Stimulated activated CD4-positive, alpha-beta T cell treated with anti-CD3 and anti-CD28 coated beads, Interleukin-4, amount 100 ng/mL, for 1 hour (primary cell): ENCODE results near the gene NUDT21.
A peak's percentile ranks its signal among the peaks of the same experiment; 100 is the strongest.
"Not testable (repeated sequence)": the region's sequence is repeated elsewhere in the genome, so short reads cannot be mapped to it uniquely, and the experiment has no call there.

Experiments
- DNase-seq: peaks from one replicate; pipeline ENCODE4 v3.0.0-alpha.2; 2020

Gene NUDT21

DNA sequence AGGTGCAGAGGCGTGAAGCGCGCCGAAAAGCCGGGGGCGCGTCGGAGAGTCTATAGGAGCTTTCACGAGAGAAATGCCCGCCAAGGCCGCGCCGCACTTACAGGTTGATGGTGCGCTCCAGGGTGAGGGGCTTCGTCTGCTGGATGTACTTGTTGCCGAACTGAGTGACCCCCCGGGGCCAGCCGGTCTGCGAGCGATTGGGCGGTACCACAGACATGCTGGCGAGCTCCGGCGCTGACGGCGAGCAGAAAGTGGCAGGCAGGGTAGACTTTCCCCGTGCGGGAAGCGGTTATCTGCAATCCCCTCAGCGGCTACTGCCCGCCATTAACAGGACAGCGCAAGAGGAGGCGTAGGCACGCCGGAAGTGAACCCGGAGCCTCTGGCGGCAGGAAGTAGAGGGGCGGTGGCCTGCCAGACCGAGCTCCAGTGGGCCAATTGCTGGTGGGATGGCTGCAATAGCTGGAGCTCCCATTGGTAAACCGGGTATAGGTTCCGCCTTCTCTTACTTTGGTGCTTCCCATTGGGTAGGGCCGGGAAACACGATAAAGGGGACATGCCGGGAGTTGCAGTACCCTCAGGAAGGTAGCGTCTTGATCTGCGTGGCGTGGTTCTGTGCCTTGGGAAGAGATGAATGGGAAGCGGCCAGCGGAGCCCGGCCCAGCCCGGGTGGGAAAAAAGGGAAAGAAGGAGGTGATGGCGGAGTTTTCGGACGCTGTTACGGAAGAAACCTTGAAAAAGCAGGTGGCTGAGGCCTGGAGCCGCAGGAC, at the start of gene NUDT21, which contains the start of gene OGFOD1:
Gene NUDT21, minus strand, starts transcription at position 347 of the 767 bp plus-strand sequence. Its CDS starts 130 bp downstream, at position 217.
Gene OGFOD1, plus strand, starts transcription at position 569 of the 767 bp plus-strand sequence. Its CDS starts 59 bp downstream, at position 628.
- peak; percentile 86 for DNase-seq

DNA sequence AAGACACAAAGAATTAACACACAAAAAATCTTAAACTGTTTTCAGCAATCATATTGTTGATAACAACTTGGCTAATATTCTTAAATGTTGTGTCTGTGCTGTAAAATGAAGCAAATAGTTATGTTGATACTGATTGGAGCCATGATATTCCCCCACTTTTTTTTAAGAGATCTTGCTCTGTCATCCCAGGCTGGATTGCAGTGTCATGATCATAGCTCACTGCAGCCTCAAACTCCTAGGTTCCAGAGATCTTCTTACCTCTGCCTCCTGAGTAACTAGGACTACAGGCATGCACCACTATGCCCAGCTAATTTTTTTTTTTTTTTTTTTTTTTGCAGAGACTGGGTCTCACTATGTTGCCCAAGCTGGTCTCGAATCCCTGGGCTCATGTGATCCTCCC, 42.7 kb upstream of the NUDT21 start:
- DNase-seq: no peak

DNA sequence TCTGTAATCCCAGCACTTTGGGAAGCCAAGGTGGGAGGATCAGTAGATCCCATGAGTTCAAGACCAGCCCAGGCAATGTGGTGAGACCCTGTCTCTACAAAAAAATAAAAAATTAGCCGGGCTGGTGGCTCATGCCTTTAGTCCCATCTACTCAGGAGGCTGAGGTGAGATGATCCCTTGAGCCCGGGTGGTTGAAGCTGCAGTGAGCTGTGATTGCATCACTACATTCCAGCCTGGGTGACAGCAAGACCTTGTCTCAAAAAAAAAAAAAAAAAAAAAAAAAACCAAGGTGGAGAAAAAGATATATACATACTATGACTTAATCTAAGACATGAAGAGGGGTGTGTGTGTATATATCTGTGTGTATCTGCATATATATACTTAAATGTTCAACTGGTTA, 42.0 kb upstream of the NUDT21 start:
- DNase-seq: no peak

DNA sequence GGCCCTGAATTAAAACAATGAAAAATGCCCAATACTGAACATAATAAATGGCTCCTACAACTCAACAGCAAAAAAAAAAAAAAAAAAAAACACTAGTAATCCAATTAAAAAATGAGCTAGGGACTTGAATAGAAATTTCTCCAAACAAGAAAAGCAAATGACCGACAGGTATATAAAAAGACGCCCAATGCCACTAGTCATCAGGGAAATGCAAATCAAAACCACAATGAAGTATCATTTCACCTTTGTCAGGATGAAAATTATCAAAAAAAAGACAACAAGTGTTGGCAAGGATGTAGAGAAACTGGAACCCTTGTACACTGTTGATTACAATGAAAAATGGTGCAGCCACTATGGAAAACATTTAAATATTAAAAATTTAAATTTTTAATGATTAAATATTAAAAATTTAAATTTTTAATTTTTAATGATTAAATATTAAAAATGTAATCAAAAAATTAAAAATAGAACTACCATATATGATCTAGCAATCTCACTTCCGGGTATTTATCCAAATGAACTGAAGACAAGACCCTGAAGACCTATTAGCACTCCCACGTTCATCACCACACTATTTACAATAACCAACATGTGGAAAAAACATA, 40.6 kb upstream of the NUDT21 start:
- DNase-seq: no peak

DNA sequence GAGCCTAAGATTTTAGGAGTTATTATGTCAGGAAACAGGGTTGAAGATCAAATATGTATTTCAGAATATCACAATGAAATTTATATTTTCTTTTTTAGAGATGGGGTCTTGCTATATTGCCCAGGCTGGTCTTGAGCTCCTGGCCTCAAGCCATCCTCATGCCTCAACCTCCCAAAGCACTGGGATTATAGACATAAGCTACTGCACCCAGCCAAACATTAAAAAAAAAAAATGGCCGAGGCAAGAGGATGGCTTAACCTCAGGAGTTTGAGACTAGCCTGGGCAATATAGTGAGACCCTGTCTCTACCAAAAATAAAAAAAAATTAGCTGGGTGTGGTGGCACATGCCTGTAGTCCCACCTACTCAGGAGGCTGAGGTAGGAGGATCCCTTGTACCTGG, 37.7 kb upstream of the NUDT21 start:
- DNase-seq: not testable (repeated sequence)

DNA sequence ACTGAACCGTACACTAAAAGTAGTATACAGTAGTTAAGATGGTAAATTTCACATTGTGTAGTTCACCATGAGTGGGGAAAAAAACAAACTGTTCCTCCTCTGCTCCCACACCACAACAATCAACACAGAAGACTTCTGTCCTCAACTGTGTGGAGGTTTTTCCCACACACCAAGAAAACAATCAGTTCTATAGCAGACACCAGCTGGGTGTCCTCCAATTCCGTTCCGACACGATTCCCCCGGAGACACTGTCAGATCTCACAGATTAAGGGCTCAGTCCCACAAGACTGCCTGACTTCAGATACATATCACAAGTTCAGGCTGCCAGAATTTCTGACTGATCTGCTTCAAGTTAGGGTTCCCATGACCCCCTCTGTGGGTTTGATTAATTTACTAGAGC, 36.9 kb upstream of the NUDT21 start:
- no peak for DNase-seq

DNA sequence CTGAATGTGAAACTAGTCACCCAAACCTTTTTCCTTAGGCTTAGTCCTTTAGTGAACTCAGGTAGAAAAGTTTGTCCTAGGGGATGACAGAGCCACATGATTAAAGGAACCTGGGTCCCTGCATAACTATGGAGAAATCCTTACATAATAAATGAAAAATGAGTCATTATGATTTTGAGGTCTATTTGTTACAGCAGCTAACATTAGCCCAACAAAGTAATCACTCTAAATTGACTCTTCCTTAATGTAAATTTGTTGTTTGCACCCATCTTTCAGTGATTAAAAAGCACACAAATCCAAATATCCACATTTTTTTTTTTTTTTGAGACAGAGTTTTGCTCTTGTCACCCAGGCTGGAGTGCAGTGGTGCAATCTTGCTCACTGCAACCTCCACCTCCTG, 32.3 kb upstream of the NUDT21 start:
- DNase-seq: no peak

DNA sequence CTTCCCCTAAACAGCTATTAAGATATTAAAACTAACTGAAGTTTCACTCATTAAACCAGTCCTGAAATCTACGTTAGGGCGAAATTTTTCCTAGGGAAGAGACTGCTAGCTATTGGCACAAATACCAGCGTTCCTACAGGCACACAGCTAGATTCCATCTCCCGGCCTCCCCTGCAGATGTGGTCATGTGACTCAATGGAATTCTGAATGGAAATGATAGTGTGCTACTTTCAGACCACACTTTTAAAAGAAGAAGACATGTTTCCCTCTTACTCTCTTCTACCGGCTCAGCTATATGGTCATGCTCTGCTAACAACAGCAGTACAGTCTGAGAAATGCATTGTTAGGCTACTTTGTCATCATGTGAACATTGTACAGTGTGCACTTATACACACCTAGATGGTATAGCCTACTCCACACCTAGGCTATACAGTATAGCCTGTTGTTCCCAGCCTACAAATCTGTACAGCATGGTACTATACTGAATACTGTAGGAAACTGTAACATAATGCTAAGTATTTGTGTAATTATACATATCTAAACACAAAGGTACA, 31.6 kb upstream of the NUDT21 start:
- no peak for DNase-seq

DNA sequence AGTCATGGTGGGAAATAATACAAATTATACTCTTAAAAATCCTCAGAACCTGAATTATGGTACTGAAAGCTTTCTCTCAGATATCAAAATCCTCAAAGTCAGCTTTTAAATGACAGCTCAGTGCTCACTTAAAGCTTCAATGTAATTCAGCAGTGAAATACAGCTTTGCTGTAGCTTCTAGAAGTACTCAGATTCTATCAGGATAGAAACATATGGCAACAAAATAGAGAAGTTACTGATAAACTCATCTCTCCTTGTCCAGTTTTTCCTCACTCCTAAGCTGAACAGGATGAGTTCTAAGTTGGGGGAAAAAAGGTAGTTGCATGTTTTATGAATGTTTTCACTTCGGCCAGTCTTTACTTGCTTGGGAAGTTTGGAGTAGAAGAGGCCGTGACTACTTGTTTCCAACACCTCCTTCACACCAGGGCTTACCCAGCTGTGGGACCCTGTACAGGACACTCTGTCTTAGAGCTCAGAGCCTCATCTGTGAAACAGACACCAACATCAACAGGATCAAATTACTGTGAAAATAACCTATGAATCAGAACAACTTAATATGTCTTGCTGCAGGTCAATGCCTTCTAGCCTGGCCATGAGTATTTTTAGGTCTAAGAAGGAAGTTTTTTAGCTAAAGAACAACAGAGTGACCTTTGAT, 30.5 kb upstream of the NUDT21 start:
- DNase-seq: no peak

DNA sequence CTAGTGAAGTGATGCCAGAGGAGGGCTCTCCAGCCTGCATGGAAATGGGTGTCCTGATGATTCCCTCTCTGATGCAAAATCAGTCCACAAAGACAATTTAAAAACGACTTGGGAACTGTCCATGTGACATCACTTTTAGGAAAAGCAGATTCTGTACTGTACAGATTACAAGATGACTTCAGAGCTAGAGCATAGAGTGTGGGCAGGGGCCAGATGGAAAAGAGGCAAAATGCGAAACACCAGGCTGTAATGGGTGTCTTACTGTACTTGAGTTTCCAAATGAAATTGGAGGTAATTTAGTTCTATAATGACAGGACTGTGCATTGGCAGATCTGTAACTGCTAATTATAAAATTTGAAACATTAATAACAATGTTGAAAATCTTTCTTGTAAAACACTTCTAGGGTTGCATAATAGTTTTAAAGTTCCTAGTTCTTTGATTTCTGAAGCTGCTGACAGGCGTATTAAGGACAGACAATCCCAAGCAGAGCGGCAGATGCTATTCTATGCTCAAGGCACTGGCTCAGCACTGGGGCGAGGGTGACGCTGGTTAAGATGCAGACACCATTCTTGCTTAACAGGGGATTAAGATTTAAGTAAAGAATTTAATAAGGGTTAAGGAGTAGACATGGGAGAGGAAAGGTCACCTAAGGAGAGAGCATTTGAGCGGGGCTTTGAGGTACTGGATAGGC, 29.8 kb upstream of the NUDT21 start:
- DNase-seq: no peak

DNA sequence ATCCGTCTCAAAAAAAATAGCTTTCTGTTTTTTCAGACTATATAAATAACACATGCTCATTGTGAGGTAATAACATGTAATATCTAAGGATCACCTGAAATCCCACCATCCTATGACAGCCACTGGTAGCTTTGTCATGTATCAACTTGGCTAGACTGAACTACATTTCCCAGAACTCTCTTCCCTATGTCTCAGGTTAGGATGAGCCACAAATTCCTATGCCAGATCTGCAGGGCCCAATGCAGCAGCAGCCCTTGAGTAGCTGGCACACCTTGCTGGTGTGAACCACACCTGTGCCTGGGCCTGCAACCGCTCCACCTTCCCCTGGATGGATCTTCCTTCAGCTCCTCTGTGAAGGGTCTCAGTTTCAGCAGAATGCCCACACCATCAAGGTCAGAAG, 28.3 kb upstream of the NUDT21 start:
- no peak for DNase-seq

DNA sequence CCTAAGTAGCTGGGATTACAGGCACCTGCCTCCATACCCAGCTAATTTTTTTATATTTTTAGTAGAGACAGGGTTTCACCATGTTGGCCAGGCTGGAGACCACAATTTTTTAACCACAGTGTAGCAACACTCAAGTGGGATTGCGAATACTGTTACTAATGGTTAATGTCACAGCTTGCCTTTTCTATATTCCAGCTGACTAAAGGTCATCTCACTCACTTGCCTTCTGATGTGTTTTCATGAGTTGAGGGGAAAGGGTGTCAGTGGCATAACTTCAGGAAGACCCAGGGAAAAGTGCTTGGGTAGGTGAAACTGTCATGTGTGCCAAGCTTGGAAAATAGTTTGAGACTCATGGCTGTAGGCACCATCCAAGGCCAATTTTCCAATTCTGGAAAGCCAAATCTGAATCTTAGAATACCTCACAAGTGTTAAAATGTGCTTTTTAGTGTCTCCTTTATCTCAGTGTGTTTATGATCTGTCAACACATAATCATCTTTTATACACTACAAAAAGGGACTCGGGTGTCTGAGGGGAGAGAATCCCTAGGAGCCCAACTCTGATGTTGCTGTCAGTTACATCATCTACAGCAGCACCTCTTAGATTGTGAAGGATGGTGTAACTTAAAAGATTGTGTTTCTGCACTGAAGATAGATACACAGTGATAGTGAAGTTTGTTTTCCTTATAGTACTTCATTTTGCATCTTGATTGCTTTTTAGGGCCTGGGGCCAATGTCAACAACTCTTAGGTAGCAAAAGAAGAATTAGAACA, 27.3 kb upstream of the NUDT21 start:
- DNase-seq: no peak

DNA sequence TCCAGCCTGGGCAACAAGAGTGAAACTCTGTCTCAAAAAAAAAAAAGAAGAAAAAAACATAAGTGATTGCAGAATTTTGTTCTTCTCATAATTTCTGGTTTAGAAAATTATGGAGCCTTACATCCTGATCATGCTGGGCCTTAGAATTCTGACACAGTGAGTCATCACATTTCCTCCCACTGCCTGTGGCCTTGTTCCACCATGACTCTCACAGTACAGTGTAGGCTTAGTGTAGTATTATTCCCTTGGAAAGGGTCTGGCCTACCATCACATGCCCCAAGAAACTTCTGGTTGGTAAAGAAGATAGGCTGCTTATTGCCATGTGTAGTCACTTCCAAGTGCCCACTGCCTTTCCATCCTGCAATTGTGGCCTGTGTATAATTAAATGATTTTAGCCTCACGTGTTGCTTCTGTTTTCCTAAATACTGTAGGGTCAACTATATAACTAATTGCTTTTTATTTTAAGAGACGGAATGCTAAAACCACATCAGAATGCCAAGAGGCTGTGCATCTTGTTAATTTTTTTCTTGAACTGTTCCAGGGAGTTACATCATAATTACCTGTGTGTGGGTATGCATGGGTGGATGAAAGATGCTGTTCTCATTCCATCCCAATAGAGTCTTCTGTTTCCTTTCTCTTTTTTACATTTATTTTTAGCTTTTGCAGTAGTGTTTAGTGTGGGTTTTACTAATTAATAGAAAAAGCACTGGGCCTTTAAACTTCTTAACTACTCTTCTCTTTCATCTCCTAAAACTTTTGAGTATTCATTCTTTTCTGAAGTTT, 26.2 kb upstream of the NUDT21 start:
- DNase-seq: no peak

DNA sequence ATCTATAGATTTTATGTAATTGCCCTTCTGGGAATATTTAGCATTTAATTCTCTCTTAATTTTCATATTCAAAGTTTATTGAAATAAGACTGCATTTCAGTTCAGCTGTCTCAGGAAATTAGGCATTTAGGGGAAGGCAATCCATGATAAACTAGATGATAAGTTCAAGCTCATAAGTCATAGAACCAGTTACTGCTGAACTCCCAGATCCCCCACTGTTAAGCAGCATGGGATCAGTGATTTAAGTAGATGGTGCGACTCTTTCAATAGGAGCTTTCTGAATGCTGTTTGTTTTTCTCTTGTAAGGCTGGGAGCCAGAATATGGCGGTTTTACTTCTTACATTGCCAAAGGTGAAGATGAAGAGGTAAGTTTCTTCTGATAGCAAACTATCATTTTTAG, 24.1 kb upstream of the NUDT21 start:
- DNase-seq: no peak

DNA sequence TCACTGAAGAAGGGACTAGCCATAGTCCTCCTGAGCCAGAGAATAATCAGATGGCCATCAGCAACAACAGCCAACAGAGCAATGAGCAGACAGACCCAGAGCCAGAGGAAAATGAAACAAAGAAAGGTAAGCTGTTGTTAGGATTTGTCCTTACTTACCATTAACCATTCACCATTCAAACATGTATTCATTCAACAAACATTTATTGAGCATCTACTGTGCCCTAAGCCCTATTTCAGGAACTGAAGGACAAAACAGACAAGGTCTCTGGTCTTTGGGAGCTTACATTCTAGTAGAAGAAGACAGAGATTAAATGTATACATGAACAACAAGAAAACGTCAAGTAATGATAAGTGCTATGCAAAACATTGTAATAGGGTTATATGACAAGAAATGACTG, 19.5 kb upstream of the NUDT21 start:
- DNase-seq: no peak

DNA sequence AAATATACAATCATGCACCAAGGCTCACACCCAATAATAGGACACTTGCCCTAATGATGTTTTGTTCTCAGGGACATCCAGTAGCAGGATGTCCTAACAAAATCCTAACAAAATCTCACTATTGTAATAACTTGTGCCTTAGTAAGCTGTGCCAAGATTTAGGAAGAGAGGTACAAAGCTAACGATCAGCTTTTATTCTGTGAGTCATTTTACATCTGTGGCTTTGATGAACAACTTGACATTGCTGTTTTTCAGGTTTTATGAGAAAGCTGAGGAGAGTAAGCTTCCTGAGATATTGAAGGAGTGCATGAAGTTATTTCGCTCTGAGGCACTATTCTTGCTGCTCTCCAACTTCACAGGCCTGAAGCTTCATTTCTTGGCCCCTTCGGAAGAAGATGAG, 19.1 kb upstream of the NUDT21 start:
- DNase-seq: no peak

DNA sequence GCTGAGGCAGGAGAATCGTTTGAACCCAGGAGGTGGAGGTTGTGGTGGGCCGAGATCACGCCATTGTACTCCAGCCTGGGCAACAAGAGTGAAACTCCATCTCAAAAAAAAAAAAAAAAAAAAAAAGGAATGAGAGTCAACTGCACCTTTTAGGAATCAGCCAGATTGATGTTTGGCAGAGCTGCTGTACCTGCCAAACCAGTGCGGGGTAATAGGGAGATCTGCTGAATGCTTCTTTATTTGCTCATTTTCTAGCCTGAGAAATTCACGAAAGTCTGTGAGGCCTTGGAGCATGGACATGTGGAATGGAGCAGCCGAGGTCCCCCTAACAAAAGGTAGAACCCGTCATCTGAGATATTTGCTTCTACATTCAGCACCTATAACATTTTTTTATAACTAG, 18.6 kb upstream of the NUDT21 start:
- no peak for DNase-seq

DNA sequence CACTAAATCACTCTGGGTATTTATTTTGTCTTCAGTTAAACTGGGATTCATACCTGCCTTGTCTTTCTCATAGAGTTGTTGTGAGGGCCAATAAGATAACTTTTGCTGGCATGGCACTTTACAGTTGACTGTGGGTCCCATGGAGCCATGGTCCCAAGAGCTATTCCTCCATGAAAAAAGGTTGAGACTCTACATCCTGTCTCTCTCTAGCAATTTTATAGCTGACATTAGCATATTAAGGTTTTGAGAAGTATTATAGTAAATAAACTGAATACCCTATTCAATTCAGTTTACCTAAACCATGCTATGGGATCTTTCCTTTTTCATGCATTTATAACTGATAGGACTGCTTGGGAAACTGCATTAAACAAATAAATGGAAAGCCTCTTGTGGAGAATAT, 17.7 kb upstream of the NUDT21 start:
- no peak for DNase-seq

DNA sequence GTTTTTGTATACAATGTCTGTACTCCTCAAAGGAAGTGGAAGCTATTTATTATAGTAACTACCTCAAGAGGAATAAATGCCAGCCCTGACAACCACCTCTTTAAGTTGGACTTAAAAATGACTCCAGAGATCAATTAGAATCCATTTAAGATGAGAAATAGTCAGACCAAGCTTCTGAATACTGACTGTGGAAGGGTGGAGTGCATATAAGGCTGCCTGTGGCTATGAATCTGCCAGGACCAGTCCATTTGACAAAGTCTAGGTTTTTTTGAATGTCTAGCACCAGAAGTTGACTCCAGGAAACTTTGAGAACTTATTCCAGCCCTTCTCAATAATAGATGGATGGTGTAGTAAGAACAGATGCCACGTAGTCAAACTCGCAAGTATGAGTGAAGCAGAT, 15.2 kb upstream of the NUDT21 start:
- no peak for DNase-seq

DNA sequence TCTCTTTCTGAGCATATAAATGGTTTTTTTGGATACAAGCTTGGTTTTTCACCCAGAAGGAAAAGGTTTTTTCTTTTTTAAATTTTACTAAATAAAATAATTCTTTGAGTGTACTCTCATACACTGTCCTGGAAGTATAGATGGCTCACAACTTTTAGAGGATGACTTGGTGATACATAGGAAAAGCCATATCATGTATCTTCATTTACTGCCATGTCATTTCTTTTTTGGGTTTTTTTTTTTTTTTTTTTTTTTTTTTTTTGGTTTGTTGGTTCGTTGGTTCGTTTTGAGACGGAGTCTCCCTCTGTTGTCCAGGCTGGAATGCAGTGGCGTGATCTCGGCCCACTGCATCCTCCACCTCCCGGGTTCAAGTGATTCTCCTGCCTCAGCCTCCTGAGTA, 12.0 kb upstream of the NUDT21 start:
- no peak for DNase-seq

DNA sequence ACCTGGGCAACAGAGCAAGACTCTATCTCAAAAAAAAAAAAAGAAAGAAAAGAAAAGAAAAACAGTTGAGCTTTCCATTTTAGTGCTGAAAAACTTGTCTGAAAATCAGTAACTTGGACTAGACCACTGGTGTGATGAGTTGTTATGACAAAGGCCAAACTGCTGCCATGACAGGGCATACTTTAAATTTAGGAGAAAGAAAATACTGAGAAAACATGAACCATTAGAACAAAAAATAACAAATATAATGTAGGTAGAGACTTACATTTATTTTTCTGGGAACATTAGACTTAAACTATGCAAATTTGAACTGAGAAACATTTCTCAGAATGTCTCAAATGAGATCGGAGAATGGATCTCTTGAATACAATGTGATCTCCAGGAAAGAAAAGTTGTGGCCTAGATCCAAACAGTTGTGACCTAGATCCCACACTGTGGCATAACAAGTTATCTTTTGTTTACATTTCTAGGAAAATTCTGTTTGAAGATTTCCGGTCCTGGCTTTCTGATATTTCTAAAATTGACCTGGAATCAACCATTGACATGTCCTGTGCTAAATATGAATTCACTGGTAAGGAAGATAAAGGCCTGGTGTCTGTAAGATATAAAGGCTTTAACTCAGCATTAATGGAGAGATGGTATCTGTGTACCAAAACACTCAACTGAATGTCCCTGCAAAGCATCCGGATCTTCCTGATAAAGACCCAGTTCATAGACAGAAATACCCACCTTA, 11.1 kb upstream of the NUDT21 start:
- no peak for DNase-seq
